ENCODE measurements around the gene PRKG1. TPM values are rescaled to one million over a fixed set of nuclear protein-coding genes. Genes with fewer than 3 reads are reported as not detected.

Gene PRKG1
- total RNA-seq, 1 experiment from 2014 or later: 0.09 TPM

- no TSS peak for BruUV-seq (replicated peaks)
- POLR2A ChIA-PET: no interaction called here
- H3K27me3 Mint-ChIP-seq (ENCODE audit: insufficient read depth, unreplicated experiment): peaks cover 3% of the 10 kb centered on the region
Measured at GRCh38 chr10:51590818-51591217, 516.5 kb downstream of the PRKG1 start.

GRCh38 chr10:51596695-51597094 lies 522.4 kb downstream of the PRKG1 start:
- intact Hi-C loops (cut with micrococcal nuclease; ENCODE audit: unreplicated experiment): no loop called here
- H3K27me3 Mint-ChIP-seq (ENCODE audit: insufficient read depth, unreplicated experiment): peaks cover 3% of the 10 kb centered on the region
- H3K9me3 Mint-ChIP-seq (ENCODE audit: unreplicated experiment): no peaks in the 10 kb centered on the region
- no TSS peak for BruUV-seq (replicated peaks)
- Histone ChIP-seq H3K9me3 (no peaks in the 10 kb centered on the region), H3K27me3 (replicated peaks; ENCODE audit: control insufficient read depth, insufficient read depth, low read length) (no peaks in the 10 kb centered on the region), H3K4me1 (no peaks in the 10 kb centered on the region), H3K36me3 (ENCODE audit: control insufficient read depth, insufficient read depth, low read length) (no peaks in the 10 kb centered on the region), H3K4me3 (ENCODE audit: low read depth, low read length) (no peak overlapping the region)
- DNase-seq: no peak
- no peaks in the 10 kb centered on the region for H3K4me1 Mint-ChIP-seq (ENCODE audit: low read depth, unreplicated experiment)
- no peak overlapping the region for H3K27ac Mint-ChIP-seq (ENCODE audit: unreplicated experiment)
- no peaks in the 10 kb centered on the region for H3K36me3 Mint-ChIP-seq (ENCODE audit: insufficient read depth, unreplicated experiment)
- POLR2A ChIA-PET: no interaction called here
- no peak overlapping the region for H3K4me3 Mint-ChIP-seq (ENCODE audit: unreplicated experiment)
- no peak for TF ChIP-seq CTCF (IDR thresholded peaks at IDR 0.05; ENCODE audit: insufficient read depth in 1 of 2, low read depth in 1 of 2, low read length in 1 of 2, severe bottlenecking in 1 of 2, unreplicated experiment in 1 of 2)
- CTCF ChIA-PET: interaction anchor here (0.6 kb wide), 1 partner anchor 123 kb away, joined by 4 read pairs; no protein-coding TSS in a partner anchor

More at GRCh38 chr10:51590818-51591217, 516.5 kb downstream of the PRKG1 start:
- intact Hi-C loops (cut with micrococcal nuclease; ENCODE audit: unreplicated experiment): no loop called here
- no peak for TF ChIP-seq CTCF (IDR thresholded peaks at IDR 0.05; ENCODE audit: insufficient read depth in 1 of 2, low read depth in 1 of 2, low read length in 1 of 2, severe bottlenecking in 1 of 2, unreplicated experiment in 1 of 2)
- H3K9me3 Mint-ChIP-seq (ENCODE audit: unreplicated experiment): no peaks in the 10 kb centered on the region
- no peaks in the 10 kb centered on the region for H3K9me3 ChIP-seq
- no peaks in the 10 kb centered on the region for H3K36me3 Mint-ChIP-seq (ENCODE audit: insufficient read depth, unreplicated experiment)
- H3K27me3 ChIP-seq (replicated peaks; ENCODE audit: control insufficient read depth, insufficient read depth, low read length): no peaks in the 10 kb centered on the region
- no peak for DNase-seq
- no peak overlapping the region for H3K4me3 ChIP-seq (ENCODE audit: low read depth, low read length)
- CTCF ChIA-PET: no interaction called here
- H3K4me1 Mint-ChIP-seq (ENCODE audit: low read depth, unreplicated experiment): peaks cover 6% of the 10 kb centered on the region
- no peaks in the 10 kb centered on the region for H3K4me1 ChIP-seq
- H3K36me3 ChIP-seq (ENCODE audit: control insufficient read depth, insufficient read depth, low read length): no peaks in the 10 kb centered on the region
- no peak overlapping the region for H3K4me3 Mint-ChIP-seq (ENCODE audit: unreplicated experiment)
- no peak overlapping the region for H3K27ac Mint-ChIP-seq (ENCODE audit: unreplicated experiment)

GRCh38 chr10:51599647-51600046 lies 525.4 kb downstream of the PRKG1 start:
- Mint-ChIP-seq H3K4me1 (ENCODE audit: low read depth, unreplicated experiment) (no peaks in the 10 kb centered on the region), H3K27ac (ENCODE audit: unreplicated experiment) (no peak overlapping the region), H3K9me3 (ENCODE audit: unreplicated experiment) (no peaks in the 10 kb centered on the region), H3K4me3 (ENCODE audit: unreplicated experiment) (no peak overlapping the region), H3K27me3 (ENCODE audit: insufficient read depth, unreplicated experiment) (peaks cover 3% of the 10 kb centered on the region), H3K36me3 (ENCODE audit: insufficient read depth, unreplicated experiment) (no peaks in the 10 kb centered on the region)
- Histone ChIP-seq H3K27me3 (replicated peaks; ENCODE audit: control insufficient read depth, insufficient read depth, low read length) (no peaks in the 10 kb centered on the region), H3K4me1 (no peaks in the 10 kb centered on the region), H3K4me3 (ENCODE audit: low read depth, low read length) (no peak overlapping the region), H3K9me3 (no peaks in the 10 kb centered on the region), H3K36me3 (ENCODE audit: control insufficient read depth, insufficient read depth, low read length) (no peaks in the 10 kb centered on the region)
- CTCF ChIA-PET: no interaction called here
- POLR2A ChIA-PET: no interaction called here
- no peak for TF ChIP-seq CTCF (IDR thresholded peaks at IDR 0.05; ENCODE audit: insufficient read depth in 1 of 2, low read depth in 1 of 2, low read length in 1 of 2, severe bottlenecking in 1 of 2, unreplicated experiment in 1 of 2)
- BruUV-seq (replicated peaks): no TSS peak
- intact Hi-C loops (cut with micrococcal nuclease; ENCODE audit: unreplicated experiment): no loop called here
- no peak for DNase-seq

Data from Caco-2 (cell line).